NCI-H446 treated with DMSO at 0.1 percent for 48 hours (cell line): Measurements from ENCODE around the gene ZNF618.

Experiments
- DNase-seq: peaks from one replicate; lab custom pipeline; 2025; lab: John Stamatoyannopoulos, UW

Gene ZNF618

DNA sequence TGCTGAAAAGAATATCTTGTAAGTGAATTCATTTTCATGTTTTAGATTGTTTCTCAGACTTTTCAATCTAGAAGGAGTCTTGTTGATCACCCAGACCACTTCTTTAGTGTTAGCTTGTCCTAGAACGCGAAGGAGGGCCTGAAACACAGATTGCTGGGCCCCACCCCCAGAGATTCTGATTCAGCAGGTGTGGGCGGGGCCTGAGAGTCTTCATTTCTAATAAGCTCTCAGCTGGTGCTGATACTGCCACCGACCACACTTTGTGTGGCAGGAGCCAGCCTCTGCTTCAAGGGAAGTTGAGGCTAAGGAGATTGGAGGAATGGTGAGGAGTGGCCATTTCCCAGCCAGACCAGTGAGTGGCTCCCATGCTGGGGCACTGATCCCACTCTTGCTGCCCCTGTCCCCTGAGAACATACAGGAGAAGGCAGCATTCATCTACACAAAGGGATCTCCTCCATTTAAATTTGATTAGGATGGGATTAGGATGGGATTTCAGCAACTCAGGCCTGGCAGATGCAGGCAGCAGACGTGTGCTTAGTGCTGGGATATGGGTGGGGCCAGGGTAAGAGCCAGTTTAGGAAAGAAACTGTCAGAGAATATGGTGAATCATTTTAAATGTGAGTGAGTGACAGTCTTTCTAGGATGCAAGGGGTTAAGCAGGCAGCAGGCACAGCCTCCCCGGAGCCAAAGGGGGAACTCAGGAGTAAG, 35.9 kb downstream of the ZNF618 start:
- no peak for DNase-seq

DNA sequence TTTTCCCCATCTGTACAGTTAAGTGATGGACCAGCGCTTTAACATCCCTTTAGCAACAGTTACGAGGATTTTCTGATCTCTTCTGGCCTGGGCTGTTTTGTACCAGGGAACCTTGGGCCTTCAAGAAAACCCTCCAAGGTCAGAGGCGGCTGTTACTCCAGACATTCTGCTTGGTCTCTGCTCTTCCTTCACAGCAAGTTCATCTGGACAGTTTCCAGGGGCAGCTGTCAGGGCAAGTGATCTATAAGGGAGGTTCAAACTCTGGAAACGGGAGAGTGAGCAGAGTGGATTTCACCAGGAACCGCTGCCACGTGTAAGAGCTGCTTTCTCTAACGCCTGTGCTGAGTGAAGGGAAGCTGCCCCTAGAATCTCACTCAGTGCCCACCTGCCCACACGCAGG, 36.7 kb downstream of the ZNF618 start:
- DNase-seq = no peak

DNA sequence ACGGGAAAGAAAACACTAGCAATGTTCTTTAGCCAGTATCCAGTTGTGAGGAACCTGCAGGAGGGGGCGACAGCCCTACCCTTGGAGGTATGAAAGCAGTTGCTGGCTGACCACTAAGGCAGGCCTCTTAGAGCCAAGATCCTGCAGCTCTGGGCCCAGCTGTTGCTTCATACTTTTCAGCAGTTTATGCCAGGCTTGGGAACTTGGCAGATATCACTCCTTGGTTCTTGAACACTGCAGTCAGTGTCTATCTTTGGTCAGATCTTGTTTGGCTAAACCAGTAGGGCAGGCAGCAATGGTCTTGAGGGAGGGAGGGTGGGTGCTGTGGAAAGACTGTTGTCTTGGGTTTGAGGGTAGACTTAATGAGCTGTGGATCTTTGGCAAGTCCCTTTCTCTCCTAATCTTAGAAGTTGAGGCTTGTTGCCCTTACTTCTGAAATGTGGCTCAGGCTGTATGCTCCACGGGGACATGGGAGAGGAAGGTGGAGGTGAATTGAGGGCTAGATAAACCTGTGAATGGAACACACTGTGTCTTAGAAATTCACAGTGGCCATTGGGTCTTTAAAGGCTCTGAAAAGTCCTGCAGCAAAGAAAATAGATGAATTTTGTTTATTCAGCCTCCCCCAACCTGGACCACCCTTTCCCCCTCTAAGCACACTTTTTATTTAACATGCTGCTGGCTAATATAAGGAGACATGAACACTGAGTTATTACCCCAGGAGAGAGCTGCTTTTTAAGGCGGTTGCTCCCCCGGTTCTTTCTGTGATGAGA, 37.5 kb downstream of the ZNF618 start:
- no peak for DNase-seq

DNA sequence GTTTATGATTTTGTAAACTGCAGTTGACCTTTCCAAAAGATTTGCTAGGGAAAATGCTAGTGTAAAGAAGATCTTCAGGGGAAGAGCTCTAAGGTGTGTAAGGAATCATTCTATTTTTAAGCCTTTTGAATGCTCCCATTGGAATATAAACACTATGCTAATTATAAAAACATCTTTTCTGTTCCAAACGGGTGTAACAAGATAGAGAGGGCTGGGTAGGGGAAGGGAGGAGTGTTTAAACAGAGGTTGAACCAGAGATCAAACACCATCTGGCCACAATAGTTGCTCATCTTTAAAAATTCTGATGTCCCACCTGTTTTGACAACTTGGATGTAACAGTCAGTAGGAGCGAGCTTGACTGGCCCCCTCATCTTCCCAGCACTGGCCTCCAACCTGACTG, 38.4 kb downstream of the ZNF618 start:
- DNase-seq = no peak

DNA sequence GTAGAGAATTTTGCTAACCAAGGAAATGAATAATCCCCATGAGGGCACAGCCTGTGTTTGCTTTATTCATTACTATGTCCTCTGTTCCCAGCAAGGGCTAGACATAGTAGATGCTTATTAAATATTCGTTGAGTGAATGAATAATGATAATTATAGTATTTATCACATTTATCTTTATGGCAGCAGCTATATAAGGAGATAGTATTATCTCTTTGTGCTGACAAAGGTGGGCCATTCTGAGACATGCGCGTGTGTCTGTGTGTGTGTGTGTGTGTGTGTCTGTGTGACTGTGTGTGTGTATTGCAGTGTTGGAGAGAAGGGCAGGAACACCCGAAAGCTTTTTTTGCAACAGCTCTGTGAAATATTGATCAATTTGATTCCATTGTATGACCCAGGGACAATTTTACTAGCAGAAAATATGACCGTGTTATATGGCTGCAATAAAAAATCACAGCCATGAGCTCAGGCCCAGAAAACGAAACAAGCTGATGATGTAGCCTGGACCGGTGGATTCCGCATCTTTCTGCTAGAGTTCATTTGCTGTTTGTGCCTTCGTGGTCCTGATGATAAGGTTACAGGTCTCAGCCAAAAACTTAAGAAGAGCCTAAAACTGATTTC, 39.8 kb downstream of the ZNF618 start:
- DNase-seq = no peak

DNA sequence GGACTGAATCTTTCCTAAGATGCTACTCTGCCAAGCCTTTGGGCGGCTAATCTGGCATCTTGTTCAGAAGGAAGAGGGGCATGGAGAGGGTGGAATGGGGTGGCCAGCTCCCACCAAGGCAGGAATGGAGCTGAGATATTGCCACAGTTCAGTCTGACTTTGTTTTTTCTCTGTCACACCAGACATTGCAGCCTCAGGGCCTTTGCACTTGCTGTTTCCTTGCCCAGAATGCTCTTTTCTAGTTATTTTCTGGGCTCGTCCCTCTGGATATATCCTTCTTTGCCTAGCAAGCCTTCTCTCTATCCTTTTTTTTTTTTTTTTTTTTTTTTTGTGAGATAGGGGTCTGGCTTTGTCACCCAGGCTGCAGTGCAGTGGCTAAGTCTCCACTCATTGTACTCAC, 40.8 kb downstream of the ZNF618 start:
- no peak for DNase-seq

DNA sequence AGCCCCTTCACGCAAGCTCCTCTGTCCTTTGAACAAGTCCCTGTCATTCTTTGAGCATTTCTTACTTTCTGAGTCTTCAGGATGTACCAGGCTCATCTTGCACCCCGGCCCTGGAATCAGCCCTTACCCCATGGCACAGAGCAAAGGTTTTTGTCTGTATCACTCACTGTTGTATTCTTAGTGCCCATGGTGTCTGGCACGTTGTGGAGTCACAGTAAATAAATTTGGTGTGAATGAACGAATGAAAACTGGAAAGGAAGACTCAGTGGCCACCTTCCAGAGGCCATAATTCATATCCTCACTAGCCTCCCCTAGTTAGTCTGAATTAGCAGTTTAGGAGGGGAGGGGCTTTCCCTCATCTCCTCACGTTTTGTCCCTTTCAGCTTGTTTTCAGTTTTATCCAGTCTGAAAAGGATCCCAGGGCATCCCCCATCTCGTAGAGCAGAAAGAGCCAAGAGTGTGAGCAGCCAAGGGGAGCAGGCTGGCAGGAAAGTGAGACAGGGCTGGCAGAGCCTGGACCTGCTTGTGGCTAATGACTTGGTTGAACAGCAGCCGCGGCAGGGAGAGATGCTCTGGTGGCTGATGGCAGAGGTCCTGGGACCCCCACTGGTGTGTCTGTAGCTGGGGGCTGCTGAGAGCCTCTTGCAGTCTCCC, 42.7 kb downstream of the ZNF618 start:
- peak; percentile 48 for DNase-seq

DNA sequence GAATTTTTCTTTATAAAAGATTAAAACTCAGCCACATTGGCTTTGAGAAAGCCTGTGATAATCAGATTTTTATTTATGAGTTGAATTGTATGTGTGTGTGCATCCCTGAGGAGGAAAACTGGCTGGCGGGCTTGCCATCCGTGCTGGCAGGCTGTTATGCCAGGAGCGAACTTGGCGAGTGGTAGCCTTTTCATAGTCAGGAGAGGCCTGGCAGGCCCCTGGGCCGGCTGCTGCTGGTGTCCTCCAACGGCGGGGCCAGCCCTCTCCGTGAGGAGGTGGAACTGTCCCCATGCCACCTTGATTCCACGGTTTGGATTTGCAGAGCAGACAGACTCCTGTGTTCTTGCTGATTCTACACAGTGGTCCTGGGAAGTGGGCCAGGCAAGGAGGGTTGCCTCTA, 43.3 kb downstream of the ZNF618 start:
- peak; percentile 29 for DNase-seq

DNA sequence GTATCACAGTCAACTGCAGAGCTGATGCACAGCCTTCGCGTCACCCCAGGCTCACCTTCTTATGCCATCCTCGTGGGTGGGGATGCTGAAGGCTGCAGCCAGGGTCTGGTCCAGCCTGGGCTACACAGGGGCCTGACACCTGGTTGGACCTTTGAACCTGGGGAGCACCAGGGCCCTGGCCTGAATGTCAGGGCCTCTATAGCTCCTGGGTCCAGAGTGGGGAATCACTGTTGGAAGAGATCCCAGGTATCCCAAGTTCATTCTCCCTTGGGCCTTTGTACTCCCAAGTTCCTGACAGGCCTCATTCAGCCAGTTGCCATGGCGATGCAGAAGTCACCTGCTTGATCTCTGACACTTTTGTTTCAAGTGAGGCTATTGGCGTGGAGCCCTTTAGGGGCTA, 43.8 kb downstream of the ZNF618 start:
- DNase-seq = no peak

DNA sequence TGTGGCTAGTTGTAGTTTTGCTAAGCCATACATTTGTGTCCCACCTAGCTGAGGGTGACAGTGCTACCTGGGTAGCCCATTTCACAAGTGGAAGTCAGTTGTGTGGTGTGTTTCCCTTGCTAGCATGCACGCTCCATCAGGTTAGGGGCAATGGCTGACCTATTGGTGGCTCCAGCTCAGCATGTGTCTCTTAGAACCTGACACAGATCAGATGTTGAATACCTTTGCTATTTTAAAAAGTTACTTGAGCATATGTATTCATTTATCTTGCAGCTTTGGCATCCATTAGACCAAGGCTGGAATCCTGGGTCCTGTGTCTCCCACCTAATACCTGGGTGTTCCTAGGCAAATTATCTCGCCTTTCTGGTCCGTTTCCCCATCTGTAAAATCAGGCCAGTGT, 44.8 kb downstream of the ZNF618 start:
- DNase-seq = no peak

DNA sequence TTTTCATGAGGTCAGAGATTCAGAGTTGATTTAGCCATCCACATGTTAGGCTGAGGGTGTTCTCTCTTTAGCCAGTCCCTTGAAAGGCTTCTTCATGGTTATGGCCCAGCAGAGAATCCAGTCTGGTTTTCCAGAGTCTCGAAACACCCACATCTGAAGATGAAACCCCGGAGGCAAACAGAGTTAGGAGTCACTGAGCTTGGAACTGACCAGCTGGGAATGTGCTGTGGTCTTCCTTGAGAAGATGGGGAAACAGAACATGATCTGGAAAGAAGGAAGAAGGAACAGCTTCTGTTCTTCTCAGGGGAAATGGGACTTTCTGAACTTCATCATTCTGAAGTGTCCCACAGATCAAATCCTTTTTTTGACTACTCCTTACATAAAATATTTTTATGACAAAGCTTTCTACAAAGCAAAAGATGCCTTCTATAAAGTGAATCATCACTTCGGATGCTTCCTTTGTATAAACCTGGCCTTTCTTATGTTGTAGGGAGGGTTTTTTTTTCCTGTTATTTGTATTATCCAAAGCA, 45.4 kb downstream of the ZNF618 start:
- no peak for DNase-seq

DNA sequence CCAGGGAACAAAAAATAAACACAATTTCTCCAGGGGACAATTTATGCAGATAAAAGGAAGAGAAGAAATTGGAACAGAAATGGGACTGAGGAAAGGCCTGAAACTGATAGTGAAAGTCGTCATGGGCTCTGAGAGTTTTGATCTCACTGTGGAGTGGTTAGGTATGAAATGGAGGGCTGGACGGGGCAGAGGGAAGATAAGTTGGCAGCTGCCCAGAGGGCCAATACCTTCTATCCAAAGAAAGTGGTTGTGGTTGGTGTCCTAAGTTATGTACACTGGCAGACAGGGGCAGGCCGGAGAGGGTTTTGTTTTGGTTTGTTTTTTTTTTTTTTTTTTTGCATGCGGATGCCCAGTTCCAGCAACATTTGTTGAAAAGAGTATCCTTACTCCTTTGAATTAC, 46.1 kb downstream of the ZNF618 start:
- DNase-seq = no peak

DNA sequence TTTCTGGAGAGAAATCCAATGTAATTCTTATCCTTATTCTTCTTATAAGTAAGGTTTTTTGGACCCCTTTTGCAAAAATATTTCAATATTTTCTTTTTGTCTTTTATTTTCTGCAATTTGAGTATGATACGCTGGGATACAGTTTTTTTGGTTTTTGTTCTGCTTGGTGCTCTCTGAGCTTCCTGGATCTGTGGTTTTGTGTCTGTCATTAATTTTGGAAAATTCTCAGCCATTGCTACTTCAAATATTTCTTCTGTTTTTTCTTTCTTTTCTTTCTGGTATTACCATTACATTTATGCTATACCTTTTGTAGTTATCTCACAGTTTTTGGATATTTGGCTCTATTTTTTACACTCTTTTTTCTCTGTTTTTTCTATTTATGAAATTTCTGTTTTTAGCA, 50.1 kb downstream of the ZNF618 start:
- DNase-seq = no peak

DNA sequence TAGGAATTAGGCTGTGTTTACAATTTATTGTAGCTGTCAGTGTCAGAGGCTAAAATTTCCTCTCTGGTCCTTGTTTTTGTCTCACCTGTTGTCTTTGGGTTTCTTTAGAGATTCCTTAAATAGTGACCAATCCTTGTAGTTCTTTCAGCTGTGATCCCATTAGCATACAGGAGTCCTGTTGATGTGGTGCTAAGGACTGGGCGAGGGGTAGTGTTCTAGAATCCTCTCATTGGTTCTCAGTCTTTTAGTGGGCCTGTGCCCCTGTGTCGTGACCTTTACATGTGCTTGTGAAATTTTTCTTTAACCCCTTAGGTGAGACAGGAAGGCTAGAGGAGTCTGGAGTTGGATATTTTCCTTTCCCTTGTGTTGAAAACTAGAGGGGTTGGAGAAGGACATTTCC, 51.2 kb downstream of the ZNF618 start:
- DNase-seq = no peak

DNA sequence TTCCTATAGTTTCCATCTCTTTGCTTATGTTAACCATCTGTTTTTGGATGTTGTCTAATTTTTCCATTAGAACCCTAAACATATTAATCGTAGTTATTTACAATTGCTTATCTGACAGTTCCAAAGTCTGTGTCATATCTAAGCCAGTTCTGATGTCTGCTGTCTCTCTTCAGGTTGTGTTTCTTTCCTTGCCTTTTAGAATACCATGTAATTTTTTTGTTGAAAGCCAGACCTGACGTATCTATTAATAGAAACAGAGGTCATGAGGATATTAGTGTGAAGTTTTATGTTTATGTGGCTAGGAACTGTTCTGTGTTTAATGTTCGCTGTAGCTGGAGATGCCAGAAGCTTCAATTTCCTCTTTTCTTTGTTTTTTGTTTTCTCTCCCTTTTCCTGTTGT, 52.2 kb downstream of the ZNF618 start:
- no peak for DNase-seq

DNA sequence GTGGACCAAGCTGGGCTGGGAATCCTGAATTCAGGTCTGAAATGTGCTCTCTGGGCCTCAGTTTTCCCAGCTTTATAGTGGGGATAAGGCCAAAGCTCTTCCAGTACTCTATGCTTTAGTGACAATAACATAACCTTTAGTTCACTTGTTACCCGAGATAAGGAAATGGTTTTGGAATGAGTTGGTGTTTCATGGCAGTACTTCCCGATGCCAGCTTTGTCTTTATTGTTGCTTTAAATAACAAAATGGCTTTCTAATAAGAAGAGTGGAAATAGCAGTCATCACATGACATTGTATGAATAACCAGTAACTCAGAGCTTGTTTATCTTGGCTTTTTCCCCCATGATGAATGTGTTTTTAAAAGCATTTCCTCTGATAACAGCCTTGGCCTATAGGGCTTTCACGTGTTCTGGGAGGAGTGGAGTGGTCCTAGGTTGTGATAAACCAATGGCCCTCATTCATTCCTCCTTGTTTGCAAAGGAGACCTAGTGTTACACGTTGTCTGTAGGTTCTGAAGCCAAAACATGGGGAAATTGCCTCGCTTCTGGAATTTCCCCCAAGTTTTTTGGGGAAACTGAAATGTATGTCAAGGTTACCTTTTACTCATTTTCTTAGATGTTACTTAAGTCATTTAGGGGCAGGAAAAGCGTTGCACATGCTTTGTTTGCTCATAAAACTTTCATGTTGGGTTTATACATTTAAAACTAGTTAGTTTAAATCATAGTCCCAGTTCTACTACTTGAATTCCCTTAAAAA, 53.7 kb downstream of the ZNF618 start:
- no peak for DNase-seq

DNA sequence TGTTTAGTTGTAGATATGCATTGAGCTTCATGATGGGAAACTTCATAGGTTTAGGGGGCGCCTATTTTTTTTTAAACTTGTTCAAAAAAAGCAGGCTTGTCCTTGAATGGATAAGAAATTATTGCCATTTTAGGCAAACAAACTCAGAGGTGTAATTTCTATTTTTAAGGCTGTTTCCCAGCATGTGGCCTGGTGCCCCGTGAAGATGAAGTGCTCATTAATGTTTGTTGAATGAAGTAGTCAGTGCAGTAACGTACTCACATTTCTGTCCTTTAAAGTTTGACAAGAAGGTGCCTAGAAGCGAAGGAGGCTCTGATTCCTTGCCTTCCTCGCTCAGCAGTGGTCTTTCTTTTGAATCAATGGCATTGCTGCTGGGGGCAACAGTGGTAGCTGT, 54.3 kb downstream of the ZNF618 start:
- no peak for DNase-seq

DNA sequence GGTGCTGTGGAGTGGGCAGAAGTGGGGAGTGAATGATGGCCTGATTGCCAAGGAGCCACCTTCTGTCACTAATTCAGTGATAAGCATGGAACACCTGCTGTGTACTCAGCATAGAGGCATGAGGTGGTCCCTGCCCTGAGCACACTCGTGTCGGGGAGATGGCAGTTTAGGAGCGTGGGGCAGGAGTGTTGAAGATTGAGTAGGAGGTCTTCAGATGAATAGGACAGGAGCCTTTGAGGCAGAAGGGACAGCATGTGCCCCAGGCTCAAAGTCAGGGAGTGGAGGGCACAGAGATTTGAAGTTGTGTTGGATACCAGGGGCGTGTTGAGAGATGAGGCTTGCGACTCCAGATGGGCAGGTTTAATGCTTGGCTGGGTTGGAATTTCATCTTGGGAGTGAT, 55.0 kb downstream of the ZNF618 start:
- DNase-seq = no peak

DNA sequence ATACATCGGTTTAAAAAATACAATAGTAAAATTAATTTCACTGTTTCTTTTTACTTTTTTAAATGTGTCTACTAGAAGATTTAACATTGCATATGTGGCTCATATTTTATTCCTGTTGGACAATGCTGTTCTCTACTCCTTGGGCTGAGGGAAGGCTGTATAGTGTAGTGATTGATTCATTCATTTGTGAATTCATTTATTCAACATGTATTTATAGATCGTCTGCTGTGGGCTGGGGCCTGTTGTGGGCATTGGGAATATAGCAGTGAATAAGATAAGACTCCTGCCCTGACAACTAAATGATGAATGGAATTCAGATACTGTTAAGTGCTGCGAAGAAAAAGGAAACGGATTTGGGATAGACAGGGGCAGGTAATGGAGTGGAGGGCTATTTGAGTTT, 55.7 kb downstream of the ZNF618 start:
- DNase-seq = no peak

DNA sequence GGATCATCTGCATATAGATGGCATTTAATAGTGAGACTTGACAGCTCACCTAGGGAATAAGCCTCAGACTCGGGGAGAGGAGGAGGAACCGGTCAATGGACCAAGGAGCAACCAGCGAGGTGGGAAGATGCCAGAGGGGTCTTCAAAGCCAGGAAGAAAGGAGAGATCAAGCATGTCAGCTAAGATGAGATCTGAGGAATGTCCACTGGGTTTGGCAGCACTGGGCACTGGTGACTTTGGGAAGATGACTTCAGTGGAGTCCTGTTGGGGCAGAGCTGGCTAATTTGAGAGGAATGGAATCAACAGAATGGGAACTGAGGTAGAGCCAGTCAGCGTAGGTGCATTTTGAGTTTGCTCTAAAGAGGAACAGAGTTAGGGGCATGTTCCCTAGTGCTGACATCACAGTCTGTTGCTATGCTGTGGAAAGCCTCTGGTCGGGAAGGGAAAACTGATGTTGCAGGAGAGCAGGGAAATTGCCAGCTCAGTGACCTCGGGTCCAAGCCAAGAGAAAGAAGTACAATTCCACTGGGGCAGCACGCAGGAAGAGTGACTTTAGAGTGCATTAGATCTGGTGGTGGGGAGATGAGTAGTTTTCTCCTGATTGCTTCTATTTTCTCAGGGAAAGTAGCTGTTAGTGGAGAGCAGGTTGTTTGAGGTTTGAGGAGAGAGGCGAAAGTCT, 56.9 kb downstream of the ZNF618 start:
- DNase-seq = no peak

DNA sequence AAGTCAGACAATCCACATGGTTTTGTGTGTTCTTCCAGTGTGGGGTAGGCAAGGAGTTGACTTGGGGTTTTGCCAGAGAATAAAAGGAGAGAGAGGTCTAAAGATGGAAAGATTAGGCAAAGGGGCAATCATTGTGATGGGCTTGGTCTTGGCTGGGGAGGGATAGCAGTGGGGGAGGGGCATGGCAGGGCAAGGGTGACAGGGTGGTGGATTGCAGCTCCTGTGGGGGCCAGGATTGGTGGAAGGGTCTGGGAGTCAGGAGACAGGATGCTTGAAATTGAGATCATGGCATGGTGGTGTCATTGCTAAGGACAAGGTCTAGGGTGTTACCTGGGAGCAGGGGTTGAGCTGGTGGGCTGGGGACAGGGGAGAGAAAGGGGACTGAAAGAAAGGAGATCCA, 57.6 kb downstream of the ZNF618 start:
- no peak for DNase-seq
